NCI-H510A treated with DMSO at 0.1 percent for 48 hours (cell line): ENCODE results near the gene GPR84.
A peak's percentile ranks its signal among the peaks of the same experiment; 100 is the strongest.

Source experiments
- DNase-seq: peaks from one replicate; lab custom pipeline; 2025; lab: John Stamatoyannopoulos, UW

Gene GPR84

GRCh38 chr12:54373649-54374561 is 9.6 kb upstream of the GPR84 start:
- DNase-seq, result no peak

GRCh38 chr12:54372113-54372806 is 8.0 kb upstream of the GPR84 start:
- DNase-seq, result peak; percentile 30

GRCh38 chr12:54371328-54372112 is 7.2 kb upstream of the GPR84 start:
- DNase-seq, result no peak

- no peak for DNase-seq
Observed at GRCh38 chr12:54370171-54370730, 6.0 kb upstream of the GPR84 start.

GRCh38 chr12:54369597-54370131 is 5.4 kb upstream of the GPR84 start:
- no peak for DNase-seq

GRCh38 chr12:54368709-54369596 is 4.7 kb upstream of the GPR84 start:
- peak; percentile 68 for DNase-seq

GRCh38 chr12:54368025-54368708 is 3.9 kb upstream of the GPR84 start:
- DNase-seq, result no peak

GRCh38 chr12:54363618-54364017 is 668 bp downstream of the GPR84 start:
- DNase-seq, result no peak

- DNase-seq, result no peak
Observed at GRCh38 chr12:54363047-54363446, 1.2 kb downstream of the GPR84 start.

GRCh38 chr12:54360717-54361456 is 3.4 kb downstream of the GPR84 start:
- peak; percentile 80 for DNase-seq

- DNase-seq, result no peak
Observed at GRCh38 chr12:54359762-54360351, 4.4 kb downstream of the GPR84 start.

- peak; percentile 98 for DNase-seq
Observed at GRCh38 chr12:54358945-54359761, 5.1 kb downstream of the GPR84 start.

GRCh38 chr12:54358191-54358944 is 5.9 kb downstream of the GPR84 start:
- peak; percentile 56 for DNase-seq

- no peak for DNase-seq
Observed at GRCh38 chr12:54357506-54358190, 6.6 kb downstream of the GPR84 start.

GRCh38 chr12:54356951-54357356 is 7.3 kb downstream of the GPR84 start:
- peak; percentile 21 for DNase-seq

- no peak for DNase-seq
Observed at GRCh38 chr12:54356228-54356627, 8.1 kb downstream of the GPR84 start.
